Lower leg skin (tissue), 4 donors: Measurements from ENCODE around the gene AMH. TPM values are rescaled to one million over a fixed set of nuclear protein-coding genes. Genes with fewer than 3 reads are reported as not detected.

ENCODE experiments used
- DNase-seq, 2 donors: peaks; one replicate each; pipeline ENCODE4 v3.0.0-alpha.2; 2019; ENCODE audit warnings: low spot score in 2 of 2
- H3K4me3 ChIP-seq: fragments of 200-600 bp; sonication (generic); 2 replicates; pipeline ENCODE4 v1.5.1; 2017; ENCODE audit warnings: mild to moderate bottlenecking, low read depth; ENCODE audit not compliant: poor library complexity, severe bottlenecking
- CTCF ChIP-seq, 3 donors: fragments of 450-650 bp; IDR thresholded peaks; one replicate each; pipeline ENCODE4 v1.5.1; 2016; ENCODE audit warnings: antibody characterized with exemption in 3 of 3, mild to moderate bottlenecking in 3 of 3, moderate library complexity in 2 of 3
- POLR2A ChIP-seq, 2 donors: fragments of 450-650 bp; IDR thresholded peaks; one replicate each; pipeline ENCODE4 v1.6.1; 2016 to 2017; ENCODE audit warnings: antibody characterized with exemption in 2 of 2, mild to moderate bottlenecking in 1 of 2, moderate library complexity in 1 of 2
- WGBS, 2 donors: methylation state at CpG; one replicate each; pipeline ENCODE4 v1.1.5; 2018; 5-methylcytosine and 5-hydroxymethylcytosine counted together
- intact Hi-C: fragments of 100-400 bp; cut with DNase I; formaldehyde crosslinking; loops from one replicate; pipeline ENCODE4 v1.15.0; 2023; ENCODE audit warnings: low total_unique reads
- total RNA-seq, 4 donors: library from RNA; depleted of rRNA; stranded (reverse); fragments of >200 nt; gene quantifications; one replicate each; pipeline ENCODE4 v1.1.0, GENCODE V29; 2016

AMH gene
- total RNA-seq, 4 donors from 2014 or later, result 0.13 to 1.3 (median 1.2) TPM

GRCh38 chr19:2236064-2236313 is 13.1 kb upstream of the AMH start:
- DNase-seq, result no peak
- peak overlapping the region; percentile 75 for H3K4me3 ChIP-seq
- WGBS, 2 donors, result 0 to 1% methylated on average over 14 to 17 of the region's 28 CpGs
- TF ChIP-seq CTCF (IDR thresholded peaks at IDR 0.05), result no peak
- intact Hi-C loops, result loop anchor here (5.0 kb wide), 1 partner anchor 36 kb away; no protein-coding TSS in a partner anchor

DNA sequence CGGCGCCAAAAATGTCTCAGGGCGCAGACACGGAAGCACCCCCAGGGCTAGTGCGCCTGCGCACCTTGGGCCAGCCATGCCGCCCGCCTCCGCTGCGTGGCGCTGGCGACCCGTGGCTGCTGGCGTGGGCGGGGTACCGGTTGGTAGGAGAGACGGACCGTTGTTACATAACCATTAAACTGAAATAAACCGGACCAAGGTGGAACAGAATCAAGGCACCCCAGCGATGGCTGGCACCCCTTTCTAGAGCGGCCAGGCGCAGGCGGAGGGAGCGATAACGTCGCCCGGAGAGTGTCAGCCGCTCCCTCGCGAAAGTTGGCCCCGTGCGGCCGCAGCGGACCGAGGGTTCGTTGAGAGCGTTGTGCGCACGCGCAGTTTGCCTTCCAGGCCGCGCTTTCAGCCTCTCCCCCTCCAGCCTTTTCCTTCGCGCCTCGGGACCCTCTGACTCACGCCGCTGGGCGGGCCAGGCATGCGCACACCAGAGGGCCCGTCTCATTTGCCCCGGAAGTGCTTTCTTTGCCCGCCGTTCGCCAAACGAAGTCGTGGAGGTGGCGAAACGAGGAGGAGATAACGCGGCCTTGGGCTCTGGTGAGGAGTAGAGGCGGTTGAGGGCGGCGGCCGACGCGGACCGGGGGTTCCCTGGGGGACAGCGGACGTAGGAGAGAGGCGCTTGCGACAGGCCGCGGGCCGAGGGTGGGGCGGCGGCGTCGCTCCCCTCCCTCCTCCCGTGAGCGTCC is 12.6 kb upstream of the AMH start, which contains the start of the genes PLEKHJ1 and SF3A2:
TSS of gene PLEKHJ1 (minus strand) at position 16 of the 737 bp plus-strand sequence. CDS start 81 bp downstream, outside the sequence.
TSS of gene SF3A2 (plus strand) at position 511 of the 737 bp plus-strand sequence. CDS start 6,595 bp downstream, outside the sequence.
- TF ChIP-seq POLR2A (IDR thresholded peaks at IDR 0.05) (no peak), CTCF (IDR thresholded peaks at IDR 0.05) (peak in 1 of 3 donors; percentile 99)
- H3K4me3 ChIP-seq, result peak within 1 kb of the TSS; percentile 75
- DNase-seq, result peak; percentile 94 to 99
- intact Hi-C loops, result loop anchor here (5.0 kb wide), 1 partner anchor 36 kb away; no protein-coding TSS in a partner anchor
- 0% methylated on average over 15 to 68 of the region's 80 CpGs for WGBS, 2 donors

DNA sequence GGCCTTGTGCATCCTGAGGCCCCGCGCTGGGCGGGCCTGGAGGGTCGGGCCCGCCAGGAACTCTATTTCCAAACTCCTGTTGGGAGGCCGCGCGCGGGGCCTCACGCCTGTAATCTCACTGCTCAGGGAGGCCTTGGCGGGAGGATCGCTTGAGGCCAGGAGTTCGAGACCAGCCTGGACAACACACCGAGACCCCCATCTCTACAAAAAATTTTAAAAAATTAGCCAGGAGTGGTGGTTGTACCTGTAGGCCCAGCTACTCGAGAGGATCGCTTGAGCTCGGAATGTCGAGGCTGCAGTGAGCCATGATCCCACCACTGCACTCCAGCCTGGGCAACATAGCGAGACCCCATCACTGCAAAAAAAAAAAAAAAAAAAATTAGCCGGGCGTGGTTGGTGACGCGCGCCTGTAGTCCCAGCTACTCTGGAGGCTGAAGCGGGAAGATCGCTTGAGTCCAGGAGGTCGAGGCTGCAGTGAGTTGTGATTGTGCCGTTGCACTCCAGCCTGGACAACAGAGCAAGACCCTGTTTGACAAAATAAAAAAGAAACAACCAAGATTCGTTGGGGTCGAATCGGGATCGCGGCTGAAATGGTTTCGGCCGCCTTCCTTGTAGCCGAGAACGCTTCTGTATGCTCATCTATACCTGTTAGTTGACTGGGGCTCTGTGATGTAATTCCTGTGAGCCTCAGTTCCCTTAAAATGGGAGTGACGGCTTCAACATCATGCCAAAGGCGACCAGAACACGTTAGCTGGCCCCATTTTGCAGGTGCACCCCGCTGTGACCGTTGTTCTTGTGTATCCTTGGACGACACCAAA is 11.9 kb upstream of the AMH start:
- peak overlapping the region; percentile 48 for H3K4me3 ChIP-seq
- no peak for DNase-seq
- no peak for TF ChIP-seq POLR2A (IDR thresholded peaks at IDR 0.05)
- no peak for TF ChIP-seq CTCF (IDR thresholded peaks at IDR 0.05)
- 38 to 48% methylated on average over 33 to 40 of the region's 43 CpGs for WGBS, 2 donors
- intact Hi-C loops, result loop anchor here (5.0 kb wide), 1 partner anchor 35 kb away; no protein-coding TSS in a partner anchor

DNA sequence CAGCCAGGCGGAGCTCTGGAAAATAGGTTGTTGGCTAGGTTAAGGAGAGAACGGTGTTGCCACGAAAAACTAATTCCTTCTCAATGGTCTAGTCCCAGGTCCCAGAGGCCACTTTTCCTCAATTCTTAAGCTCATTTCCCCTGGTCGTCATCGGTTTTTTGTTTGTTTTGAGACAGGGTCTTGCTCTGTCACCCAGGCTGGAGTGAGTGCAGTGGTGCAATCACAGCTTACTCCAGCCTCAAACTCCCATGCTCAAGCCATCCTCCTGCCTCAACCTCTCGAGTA is 11.3 kb upstream of the AMH start:
- intact Hi-C loops, result loop anchor here (5.0 kb wide), 1 partner anchor 34 kb away; no protein-coding TSS in a partner anchor
- H3K4me3 ChIP-seq, result no peak overlapping the region
- DNase-seq, result no peak
- 72 to 77% methylated on average over 6 of the region's 6 CpGs for WGBS, 2 donors
- no peak for TF ChIP-seq CTCF (IDR thresholded peaks at IDR 0.05)

- WGBS, 2 donors, result 65 to 69% methylated on average over 10 of the region's 10 CpGs
- DNase-seq, result no peak
- TF ChIP-seq POLR2A (IDR thresholded peaks at IDR 0.05) (no peak), CTCF (IDR thresholded peaks at IDR 0.05) (no peak)
- no peak overlapping the region for H3K4me3 ChIP-seq
- intact Hi-C loops, result loop anchor here (5.0 kb wide), 1 partner anchor 33 kb away; no protein-coding TSS in a partner anchor
Observed at GRCh38 chr19:2239173-2239572, 9.9 kb upstream of the AMH start.
